Lower leg skin (tissue), 4 donors: Measurements from ENCODE around the gene SPATA3. TPM values are rescaled to one million over a fixed set of nuclear protein-coding genes. Genes with fewer than 3 reads are reported as not detected.

Source experiments
- DNase-seq, 2 donors: peaks; one replicate each; pipeline ENCODE4 v3.0.0-alpha.2; 2019; ENCODE audit warnings: low spot score in 2 of 2
- H3K4me3 ChIP-seq: fragments of 200-600 bp; sonication (generic); 2 replicates; pipeline ENCODE4 v1.5.1; 2017; ENCODE audit warnings: mild to moderate bottlenecking, low read depth; ENCODE audit not compliant: poor library complexity, severe bottlenecking
- POLR2A ChIP-seq, 2 donors: fragments of 450-650 bp; IDR thresholded peaks; one replicate each; pipeline ENCODE4 v1.6.1; 2016 to 2017; ENCODE audit warnings: antibody characterized with exemption in 2 of 2, mild to moderate bottlenecking in 1 of 2, moderate library complexity in 1 of 2
- WGBS, 2 donors: methylation state at CpG; one replicate each; pipeline ENCODE4 v1.1.5; 2018; 5-methylcytosine and 5-hydroxymethylcytosine counted together
- intact Hi-C: fragments of 100-400 bp; cut with DNase I; formaldehyde crosslinking; loops from one replicate; pipeline ENCODE4 v1.15.0; 2023; ENCODE audit warnings: low total_unique reads
- total RNA-seq, 4 donors: library from RNA; depleted of rRNA; stranded (reverse); fragments of >200 nt; gene quantifications; one replicate each; pipeline ENCODE4 v1.1.0, GENCODE V29; 2016
- TF ChIP-seq, protein P1 (sequence below), 3 donors: fragments of 450-650 bp; IDR thresholded peaks; one replicate each; pipeline ENCODE4 v1.5.1; 2016; ENCODE audit warnings: antibody characterized with exemption in 3 of 3, mild to moderate bottlenecking in 3 of 3, moderate library complexity in 2 of 3

Gene SPATA3
- total RNA-seq, 4 donors from 2014 or later = 0.25 TPM; not detected in 3

DNA sequence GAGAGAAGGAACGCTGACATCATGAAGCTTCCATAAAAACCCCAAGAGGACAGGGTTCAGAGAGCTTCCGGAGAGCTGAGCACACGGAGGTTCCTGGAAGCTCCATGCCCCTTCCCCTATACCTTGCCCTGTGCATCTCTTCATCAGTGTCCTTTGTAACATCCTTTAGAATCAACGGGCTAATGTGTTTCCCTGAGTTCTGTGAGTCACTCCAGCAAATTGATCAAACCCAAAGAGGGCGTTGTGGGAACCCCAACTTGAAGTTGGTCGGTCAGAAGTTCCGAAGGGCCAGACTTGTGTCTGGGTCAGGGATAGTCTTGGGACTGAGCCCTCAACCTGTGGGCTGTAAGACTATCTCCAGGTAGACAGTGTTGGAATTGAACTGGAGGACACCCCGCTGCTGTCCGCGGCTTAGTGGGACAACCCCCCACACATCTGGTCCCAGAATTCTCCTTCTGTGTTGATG is 45.0 kb upstream of the SPATA3 start:
- TF ChIP-seq, protein P1, sequence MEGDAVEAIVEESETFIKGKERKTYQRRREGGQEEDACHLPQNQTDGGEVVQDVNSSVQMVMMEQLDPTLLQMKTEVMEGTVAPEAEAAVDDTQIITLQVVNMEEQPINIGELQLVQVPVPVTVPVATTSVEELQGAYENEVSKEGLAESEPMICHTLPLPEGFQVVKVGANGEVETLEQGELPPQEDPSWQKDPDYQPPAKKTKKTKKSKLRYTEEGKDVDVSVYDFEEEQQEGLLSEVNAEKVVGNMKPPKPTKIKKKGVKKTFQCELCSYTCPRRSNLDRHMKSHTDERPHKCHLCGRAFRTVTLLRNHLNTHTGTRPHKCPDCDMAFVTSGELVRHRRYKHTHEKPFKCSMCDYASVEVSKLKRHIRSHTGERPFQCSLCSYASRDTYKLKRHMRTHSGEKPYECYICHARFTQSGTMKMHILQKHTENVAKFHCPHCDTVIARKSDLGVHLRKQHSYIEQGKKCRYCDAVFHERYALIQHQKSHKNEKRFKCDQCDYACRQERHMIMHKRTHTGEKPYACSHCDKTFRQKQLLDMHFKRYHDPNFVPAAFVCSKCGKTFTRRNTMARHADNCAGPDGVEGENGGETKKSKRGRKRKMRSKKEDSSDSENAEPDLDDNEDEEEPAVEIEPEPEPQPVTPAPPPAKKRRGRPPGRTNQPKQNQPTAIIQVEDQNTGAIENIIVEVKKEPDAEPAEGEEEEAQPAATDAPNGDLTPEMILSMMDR (IDR thresholded peaks at IDR 0.05) = no peak
- no peak for TF ChIP-seq POLR2A (IDR thresholded peaks at IDR 0.05)
- peak in 1 of 2 donors; percentile 50 for DNase-seq
- no peak overlapping the region for H3K4me3 ChIP-seq
- intact Hi-C loops = no loop called here
- WGBS, 2 donors = 91 to 92% methylated on average over 10 of the region's 10 CpGs

DNA sequence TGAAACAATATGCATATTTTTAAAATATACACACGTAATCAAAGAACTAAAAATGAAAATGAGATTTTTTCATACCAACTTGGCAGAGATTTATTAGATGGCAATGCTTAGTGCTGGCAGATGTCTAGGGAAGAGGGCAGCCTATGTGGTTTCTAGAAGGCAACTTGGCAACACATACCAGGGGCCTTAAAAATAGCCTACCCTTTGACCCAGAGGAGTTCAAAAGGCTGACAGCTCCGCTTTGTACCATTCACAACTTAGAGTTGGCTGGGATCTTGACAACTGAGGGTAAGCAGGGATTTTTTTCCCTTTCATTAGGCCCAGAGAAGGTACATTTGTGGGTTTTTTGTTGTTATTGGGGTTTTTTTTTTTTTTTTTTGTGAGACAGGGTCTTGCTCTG is 44.5 kb upstream of the SPATA3 start:
- no peak overlapping the region for H3K4me3 ChIP-seq
- peak in 1 of 2 donors; percentile 21 for DNase-seq
- no peak for TF ChIP-seq POLR2A (IDR thresholded peaks at IDR 0.05)
- TF ChIP-seq, protein P1 (IDR thresholded peaks at IDR 0.05) = no peak
- 77% methylated on average over 2 of the region's 2 CpGs for WGBS, 2 donors
- intact Hi-C loops = no loop called here

DNA sequence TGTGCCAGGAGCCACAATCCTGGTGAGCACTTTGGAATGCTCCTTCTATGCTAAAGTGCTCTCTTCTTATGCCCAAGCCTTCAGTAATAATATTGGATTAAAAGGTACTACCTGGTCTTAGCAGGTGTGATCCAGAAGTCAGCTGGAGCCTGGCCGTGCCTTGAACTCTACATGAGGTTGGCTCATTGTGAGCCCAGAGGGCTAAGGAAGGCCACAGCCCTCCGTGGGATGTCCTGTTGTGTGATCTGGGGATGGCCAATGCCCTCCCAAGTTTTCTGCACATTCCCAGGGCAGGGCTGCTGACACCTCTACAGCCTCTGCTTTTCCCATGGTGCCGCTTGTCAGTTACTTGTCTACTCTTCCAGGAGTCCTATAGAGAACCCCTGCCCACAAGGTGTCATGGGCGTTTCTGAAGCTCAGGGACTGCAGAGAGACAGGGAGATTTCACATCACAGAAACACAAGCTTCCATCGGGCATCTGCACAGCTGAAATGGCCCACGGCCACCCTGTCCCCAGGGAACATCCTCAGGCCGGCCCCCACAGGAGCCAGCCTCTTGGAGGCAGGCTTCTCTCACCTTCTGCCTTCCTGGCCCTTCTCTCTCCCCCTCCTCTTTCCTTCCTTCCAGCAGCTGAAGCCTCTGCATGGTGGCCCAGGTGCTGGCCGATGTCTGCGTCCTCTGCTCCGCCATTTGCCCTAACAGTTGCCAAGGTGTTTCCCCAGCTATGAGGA is 43.5 kb upstream of the SPATA3 start:
- H3K4me3 ChIP-seq = no peak overlapping the region
- TF ChIP-seq POLR2A (IDR thresholded peaks at IDR 0.05) = no peak
- TF ChIP-seq, protein P1 (IDR thresholded peaks at IDR 0.05) = no peak
- 93 to 95% methylated on average over 10 of the region's 10 CpGs for WGBS, 2 donors
- intact Hi-C loops = no loop called here
- peak in 1 of 2 donors; percentile 69 for DNase-seq

DNA sequence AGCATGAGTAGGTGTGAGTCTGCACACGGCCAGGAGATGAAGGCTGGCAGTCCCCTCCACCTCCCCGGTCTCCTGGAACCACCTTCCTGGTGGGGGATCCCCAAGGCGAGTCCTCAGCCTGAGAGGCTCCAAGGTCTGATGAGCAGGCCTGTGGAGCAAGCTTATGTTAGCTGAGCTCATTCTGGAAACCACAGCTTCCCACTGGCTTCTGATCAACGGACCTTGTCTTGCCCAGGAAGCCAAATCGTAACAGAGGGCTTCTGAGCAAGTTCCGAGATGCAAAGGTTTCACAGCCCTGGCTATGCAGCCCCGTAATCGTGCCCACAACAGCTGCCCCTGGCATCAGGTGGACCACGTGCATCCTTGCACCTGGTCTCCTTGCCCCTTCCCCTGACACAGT is 42.1 kb upstream of the SPATA3 start:
- TF ChIP-seq, protein P1 (IDR thresholded peaks at IDR 0.05) = no peak
- no peak for TF ChIP-seq POLR2A (IDR thresholded peaks at IDR 0.05)
- WGBS, 2 donors = 72 to 76% methylated on average over 9 of the region's 9 CpGs
- no peak overlapping the region for H3K4me3 ChIP-seq
- DNase-seq = peak in 1 of 2 donors; percentile 59
- intact Hi-C loops = no loop called here

DNA sequence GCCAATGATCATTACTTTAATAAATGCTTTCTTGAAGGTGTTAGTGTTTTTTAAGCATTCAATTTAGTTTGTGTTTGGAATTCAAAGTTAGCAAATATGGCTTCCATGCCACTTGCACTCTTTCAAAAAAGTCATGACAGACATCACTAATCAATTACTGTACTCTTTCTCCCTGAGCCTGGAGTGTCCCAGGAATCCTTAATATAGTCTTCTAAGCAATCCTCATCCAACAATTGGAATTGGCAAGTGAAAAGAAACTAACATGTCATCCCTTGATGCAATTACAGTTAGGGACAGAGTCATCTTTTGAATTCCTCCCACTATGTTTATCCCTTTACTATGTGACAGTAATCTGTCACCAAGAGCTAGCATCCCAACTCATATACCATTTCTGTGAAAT is 41.2 kb upstream of the SPATA3 start:
- no peak for DNase-seq
- intact Hi-C loops = no loop called here
- TF ChIP-seq POLR2A (IDR thresholded peaks at IDR 0.05) = no peak
- TF ChIP-seq, protein P1 (IDR thresholded peaks at IDR 0.05) = no peak
- H3K4me3 ChIP-seq = no peak overlapping the region
